Activated CD4-positive, alpha-beta T cell treated with anti-CD3 and anti-CD28 coated beads, Interleukin-2, amount 50 U/mL, for 48 hours (primary cell): ENCODE data around the gene RSBN1L.

ENCODE experiments used
- DNase-seq, 2 experiments: peaks; one replicate each; pipeline ENCODE4 v3.0.0-alpha.2; 2020

The RSBN1L gene

GRCh38 chr7:77811516-77812289, 115.4 kb downstream of the RSBN1L start:
- DNase-seq: no peak

- no peak for DNase-seq
These were observed 116.0 kb downstream of the RSBN1L start for GRCh38 chr7:77812290-77812685.

GRCh38 chr7:77813180-77813579, 116.9 kb downstream of the RSBN1L start:
- no peak for DNase-seq

GRCh38 chr7:77819021-77819420, 122.8 kb downstream of the RSBN1L start:
- DNase-seq: no peak

- DNase-seq: no peak
These were observed 124.7 kb downstream of the RSBN1L start for GRCh38 chr7:77820967-77821366.

GRCh38 chr7:77822269-77822668, 126.0 kb downstream of the RSBN1L start:
- DNase-seq: no peak

GRCh38 chr7:77823787-77824186, 127.5 kb downstream of the RSBN1L start:
- DNase-seq: no peak

- no peak for DNase-seq
These were observed 128.4 kb downstream of the RSBN1L start for GRCh38 chr7:77824636-77825035.

GRCh38 chr7:77825131-77825530, 128.9 kb downstream of the RSBN1L start:
- no peak for DNase-seq

- DNase-seq: no peak
These were observed 130.0 kb downstream of the RSBN1L start for GRCh38 chr7:77826300-77826699.

GRCh38 chr7:77827999-77828398, 131.7 kb downstream of the RSBN1L start:
- DNase-seq: no peak

- DNase-seq: no peak
These were observed 134.5 kb downstream of the RSBN1L start for GRCh38 chr7:77830649-77831355.

- DNase-seq: peak; percentile 42 to 56
These were observed 135.2 kb downstream of the RSBN1L start for GRCh38 chr7:77831481-77831880.

- no peak for DNase-seq
These were observed 135.7 kb downstream of the RSBN1L start for GRCh38 chr7:77831953-77832352.
